ENCODE data around the gene PRICKLE1.

DNA sequence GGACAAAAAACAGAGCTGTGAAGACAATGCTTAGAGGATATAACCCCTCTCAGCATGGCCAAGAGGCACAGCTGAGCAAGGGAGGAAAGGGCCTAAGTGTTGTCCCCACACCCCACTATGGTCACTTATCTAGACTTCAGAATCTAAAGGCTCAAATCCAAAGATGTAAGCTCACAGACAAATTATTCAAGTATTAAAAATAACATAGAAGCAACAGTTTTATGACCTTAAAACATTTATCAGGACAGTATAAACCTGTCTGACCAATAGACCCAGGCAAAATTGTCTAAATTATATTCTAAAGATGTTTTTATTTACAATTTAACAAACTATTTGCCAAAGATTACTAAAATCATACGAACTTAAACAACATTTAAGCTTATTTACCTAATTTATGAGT, 28.1 kb upstream of the PRICKLE1 start:
- no peak for TF ChIP-seq POLR2AphosphoS2 (IDR thresholded peaks at IDR 0.05; ENCODE audit: low read depth, low read length)
- TF ChIP-seq, protein P1, sequence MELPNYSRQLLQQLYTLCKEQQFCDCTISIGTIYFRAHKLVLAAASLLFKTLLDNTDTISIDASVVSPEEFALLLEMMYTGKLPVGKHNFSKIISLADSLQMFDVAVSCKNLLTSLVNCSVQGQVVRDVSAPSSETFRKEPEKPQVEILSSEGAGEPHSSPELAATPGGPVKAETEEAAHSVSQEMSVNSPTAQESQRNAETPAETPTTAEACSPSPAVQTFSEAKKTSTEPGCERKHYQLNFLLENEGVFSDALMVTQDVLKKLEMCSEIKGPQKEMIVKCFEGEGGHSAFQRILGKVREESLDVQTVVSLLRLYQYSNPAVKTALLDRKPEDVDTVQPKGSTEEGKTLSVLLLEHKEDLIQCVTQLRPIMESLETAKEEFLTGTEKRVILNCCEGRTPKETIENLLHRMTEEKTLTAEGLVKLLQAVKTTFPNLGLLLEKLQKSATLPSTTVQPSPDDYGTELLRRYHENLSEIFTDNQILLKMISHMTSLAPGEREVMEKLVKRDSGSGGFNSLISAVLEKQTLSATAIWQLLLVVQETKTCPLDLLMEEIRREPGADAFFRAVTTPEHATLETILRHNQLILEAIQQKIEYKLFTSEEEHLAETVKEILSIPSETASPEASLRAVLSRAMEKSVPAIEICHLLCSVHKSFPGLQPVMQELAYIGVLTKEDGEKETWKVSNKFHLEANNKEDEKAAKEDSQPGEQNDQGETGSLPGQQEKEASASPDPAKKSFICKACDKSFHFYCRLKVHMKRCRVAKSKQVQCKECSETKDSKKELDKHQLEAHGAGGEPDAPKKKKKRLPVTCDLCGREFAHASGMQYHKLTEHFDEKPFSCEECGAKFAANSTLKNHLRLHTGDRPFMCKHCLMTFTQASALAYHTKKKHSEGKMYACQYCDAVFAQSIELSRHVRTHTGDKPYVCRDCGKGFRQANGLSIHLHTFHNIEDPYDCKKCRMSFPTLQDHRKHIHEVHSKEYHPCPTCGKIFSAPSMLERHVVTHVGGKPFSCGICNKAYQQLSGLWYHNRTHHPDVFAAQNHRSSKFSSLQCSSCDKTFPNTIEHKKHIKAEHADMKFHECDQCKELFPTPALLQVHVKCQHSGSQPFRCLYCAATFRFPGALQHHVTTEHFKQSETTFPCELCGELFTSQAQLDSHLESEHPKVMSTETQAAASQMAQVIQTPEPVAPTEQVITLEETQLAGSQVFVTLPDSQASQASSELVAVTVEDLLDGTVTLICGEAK (IDR thresholded peaks at IDR 0.05) = no peak
- TF ChIP-seq, protein P1 (CRISPR knock-in tag; IDR thresholded peaks at IDR 0.05) = no peak
- no peak for TF ChIP-seq IKZF1 (IDR thresholded peaks at IDR 0.05)
- no peak for TF ChIP-seq ONECUT2 (CRISPR knock-in tag; IDR thresholded peaks at IDR 0.05)
- TF ChIP-seq, protein P2, sequence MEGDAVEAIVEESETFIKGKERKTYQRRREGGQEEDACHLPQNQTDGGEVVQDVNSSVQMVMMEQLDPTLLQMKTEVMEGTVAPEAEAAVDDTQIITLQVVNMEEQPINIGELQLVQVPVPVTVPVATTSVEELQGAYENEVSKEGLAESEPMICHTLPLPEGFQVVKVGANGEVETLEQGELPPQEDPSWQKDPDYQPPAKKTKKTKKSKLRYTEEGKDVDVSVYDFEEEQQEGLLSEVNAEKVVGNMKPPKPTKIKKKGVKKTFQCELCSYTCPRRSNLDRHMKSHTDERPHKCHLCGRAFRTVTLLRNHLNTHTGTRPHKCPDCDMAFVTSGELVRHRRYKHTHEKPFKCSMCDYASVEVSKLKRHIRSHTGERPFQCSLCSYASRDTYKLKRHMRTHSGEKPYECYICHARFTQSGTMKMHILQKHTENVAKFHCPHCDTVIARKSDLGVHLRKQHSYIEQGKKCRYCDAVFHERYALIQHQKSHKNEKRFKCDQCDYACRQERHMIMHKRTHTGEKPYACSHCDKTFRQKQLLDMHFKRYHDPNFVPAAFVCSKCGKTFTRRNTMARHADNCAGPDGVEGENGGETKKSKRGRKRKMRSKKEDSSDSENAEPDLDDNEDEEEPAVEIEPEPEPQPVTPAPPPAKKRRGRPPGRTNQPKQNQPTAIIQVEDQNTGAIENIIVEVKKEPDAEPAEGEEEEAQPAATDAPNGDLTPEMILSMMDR (CRISPR knock-in tag; IDR thresholded peaks at IDR 0.05) = no peak
- TF ChIP-seq EZH2 (conservative IDR thresholded peaks at IDR 0.05; ENCODE audit: low read depth, low read length) = no peak
- TF ChIP-seq POLR2AphosphoS5 (IDR thresholded peaks at IDR 0.05; ENCODE audit: low read depth, low read length) = no peak
- TF ChIP-seq JUNB (CRISPR knock-in tag; IDR thresholded peaks at IDR 0.05; ENCODE audit: borderline replicate concordance) = no peak
- no peak for TF ChIP-seq ZBTB1 (CRISPR knock-in tag; IDR thresholded peaks at IDR 0.05; ENCODE audit: borderline replicate concordance)
- no peak for TF ChIP-seq JUN (CRISPR knock-in tag; IDR thresholded peaks at IDR 0.05)
- TF ChIP-seq, protein P3, sequence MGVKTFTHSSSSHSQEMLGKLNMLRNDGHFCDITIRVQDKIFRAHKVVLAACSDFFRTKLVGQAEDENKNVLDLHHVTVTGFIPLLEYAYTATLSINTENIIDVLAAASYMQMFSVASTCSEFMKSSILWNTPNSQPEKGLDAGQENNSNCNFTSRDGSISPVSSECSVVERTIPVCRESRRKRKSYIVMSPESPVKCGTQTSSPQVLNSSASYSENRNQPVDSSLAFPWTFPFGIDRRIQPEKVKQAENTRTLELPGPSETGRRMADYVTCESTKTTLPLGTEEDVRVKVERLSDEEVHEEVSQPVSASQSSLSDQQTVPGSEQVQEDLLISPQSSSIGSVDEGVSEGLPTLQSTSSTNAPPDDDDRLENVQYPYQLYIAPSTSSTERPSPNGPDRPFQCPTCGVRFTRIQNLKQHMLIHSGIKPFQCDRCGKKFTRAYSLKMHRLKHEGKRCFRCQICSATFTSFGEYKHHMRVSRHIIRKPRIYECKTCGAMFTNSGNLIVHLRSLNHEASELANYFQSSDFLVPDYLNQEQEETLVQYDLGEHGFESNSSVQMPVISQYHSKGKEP (CRISPR knock-in tag; IDR thresholded peaks at IDR 0.05) = no peak
